IMR-90 (cell line): ENCODE measurements around the gene CXCL11.

ENCODE experiments used
- BHLHE40 ChIP-seq: fragments of 150-350 bp; IDR thresholded peaks from 2 replicates; pipeline ENCODE4 v1.6.1; 2016; ENCODE audit warnings: mild to moderate bottlenecking, low read depth, low read length
- CEBPB ChIP-seq: IDR thresholded peaks from 2 replicates; pipeline ENCODE4 v1.6.1; 2012; ENCODE audit warnings: low read depth, low read length, improper control_type of control experiment
- MAFK ChIP-seq: IDR thresholded peaks from 2 replicates; pipeline ENCODE4 v1.6.1; 2012; ENCODE audit warnings: low read depth, low read length, improper control_type of control experiment
- MAZ ChIP-seq: IDR thresholded peaks from 2 replicates; pipeline ENCODE4 v1.6.1; 2012; ENCODE audit warnings: low read depth, mild to moderate bottlenecking, low read length, improper control_type of control experiment, moderate library complexity, borderline replicate concordance
- MXI1 ChIP-seq: IDR thresholded peaks from 2 replicates; pipeline ENCODE4 v1.6.1; 2012; ENCODE audit warnings: low read depth, mild to moderate bottlenecking, low read length, moderate library complexity, borderline replicate concordance
- NFE2L2 ChIP-seq: fragments of 150-350 bp; IDR thresholded peaks from 2 replicates; pipeline ENCODE4 v1.6.1; 2016; ENCODE audit warnings: low read depth, mild to moderate bottlenecking, low read length
- POLR2A ChIP-seq: IDR thresholded peaks from 2 replicates; pipeline ENCODE4 v1.6.1; 2012; ENCODE audit warnings: mild to moderate bottlenecking, low read depth, low read length
- RAD21 ChIP-seq: IDR thresholded peaks from 2 replicates; pipeline ENCODE4 v1.6.1; 2012; ENCODE audit warnings: low read length, improper control_type of control experiment
- RCOR1 ChIP-seq: IDR thresholded peaks from 2 replicates; pipeline ENCODE4 v1.6.1; 2012; ENCODE audit warnings: mild to moderate bottlenecking, low read length, improper control_type of control experiment; ENCODE audit not compliant: insufficient replicate concordance
- RFX5 ChIP-seq: IDR thresholded peaks from 2 replicates; pipeline ENCODE4 v1.8.0; 2012; ENCODE audit warnings: low read depth, mild to moderate bottlenecking, low read length, moderate library complexity
- SMC3 ChIP-seq: fragments of 150-350 bp; IDR thresholded peaks from 2 replicates; pipeline ENCODE4 v1.6.1; 2016; ENCODE audit warnings: low read depth, mild to moderate bottlenecking, antibody characterized with exemption, low read length, moderate library complexity
- USF2 ChIP-seq: fragments of 150-350 bp; IDR thresholded peaks from 2 replicates; pipeline ENCODE4 v1.6.1; 2017; ENCODE audit warnings: mild to moderate bottlenecking, antibody characterized with exemption, low read length, low read depth
- TF ChIP-seq, protein P1 (sequence below): conservative IDR thresholded peaks from 2 replicates; pipeline ENCODE4 v1.5.1; 2012; ENCODE audit warnings: mild to moderate bottlenecking, low read depth, low read length, improper control_type of control experiment
- TF ChIP-seq, protein P2 (sequence below): fragments of 150-350 bp; IDR thresholded peaks from 2 replicates; pipeline ENCODE4 v1.6.1; 2016; ENCODE audit warnings: low read depth, mild to moderate bottlenecking, low read length, moderate library complexity, borderline replicate concordance

- TF ChIP-seq, protein P1, sequence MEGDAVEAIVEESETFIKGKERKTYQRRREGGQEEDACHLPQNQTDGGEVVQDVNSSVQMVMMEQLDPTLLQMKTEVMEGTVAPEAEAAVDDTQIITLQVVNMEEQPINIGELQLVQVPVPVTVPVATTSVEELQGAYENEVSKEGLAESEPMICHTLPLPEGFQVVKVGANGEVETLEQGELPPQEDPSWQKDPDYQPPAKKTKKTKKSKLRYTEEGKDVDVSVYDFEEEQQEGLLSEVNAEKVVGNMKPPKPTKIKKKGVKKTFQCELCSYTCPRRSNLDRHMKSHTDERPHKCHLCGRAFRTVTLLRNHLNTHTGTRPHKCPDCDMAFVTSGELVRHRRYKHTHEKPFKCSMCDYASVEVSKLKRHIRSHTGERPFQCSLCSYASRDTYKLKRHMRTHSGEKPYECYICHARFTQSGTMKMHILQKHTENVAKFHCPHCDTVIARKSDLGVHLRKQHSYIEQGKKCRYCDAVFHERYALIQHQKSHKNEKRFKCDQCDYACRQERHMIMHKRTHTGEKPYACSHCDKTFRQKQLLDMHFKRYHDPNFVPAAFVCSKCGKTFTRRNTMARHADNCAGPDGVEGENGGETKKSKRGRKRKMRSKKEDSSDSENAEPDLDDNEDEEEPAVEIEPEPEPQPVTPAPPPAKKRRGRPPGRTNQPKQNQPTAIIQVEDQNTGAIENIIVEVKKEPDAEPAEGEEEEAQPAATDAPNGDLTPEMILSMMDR = no peak
- TF ChIP-seq RCOR1 (no peak), POLR2A (no peak), RAD21 (no peak), CEBPB (no peak), MAFK (no peak), SMC3 (no peak), MAZ (no peak), RFX5 (no peak), USF2 (no peak), BHLHE40 (no peak), NFE2L2 (no peak), MXI1 (no peak)
- TF ChIP-seq, protein P2, sequence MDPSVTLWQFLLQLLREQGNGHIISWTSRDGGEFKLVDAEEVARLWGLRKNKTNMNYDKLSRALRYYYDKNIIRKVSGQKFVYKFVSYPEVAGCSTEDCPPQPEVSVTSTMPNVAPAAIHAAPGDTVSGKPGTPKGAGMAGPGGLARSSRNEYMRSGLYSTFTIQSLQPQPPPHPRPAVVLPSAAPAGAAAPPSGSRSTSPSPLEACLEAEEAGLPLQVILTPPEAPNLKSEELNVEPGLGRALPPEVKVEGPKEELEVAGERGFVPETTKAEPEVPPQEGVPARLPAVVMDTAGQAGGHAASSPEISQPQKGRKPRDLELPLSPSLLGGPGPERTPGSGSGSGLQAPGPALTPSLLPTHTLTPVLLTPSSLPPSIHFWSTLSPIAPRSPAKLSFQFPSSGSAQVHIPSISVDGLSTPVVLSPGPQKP = no peak
Observed at GRCh38 chr4:76016393-76016792, 19.5 kb downstream of the CXCL11 start.
